ENCODE measurements around the gene SAMD11.

SAMD11 gene

GRCh38 chr1:993379-993995 is 69.8 kb downstream of the SAMD11 start:
- no peak for DNase-seq (ENCODE audit: low read depth in 1 of 2, low spot score in 1 of 2)

Measured in activated T-helper 1 cell treated with anti-CD3 and anti-CD28 coated beads, Interleukin-2, amount 50 U/mL, for 16 hours (primary cell).